ENCODE results near the gene ZNF337.
"Not testable (repeated sequence)": the region's sequence is repeated elsewhere in the genome, so short reads cannot be mapped to it uniquely, and the experiment has no call there.

Gene ZNF337

DNA sequence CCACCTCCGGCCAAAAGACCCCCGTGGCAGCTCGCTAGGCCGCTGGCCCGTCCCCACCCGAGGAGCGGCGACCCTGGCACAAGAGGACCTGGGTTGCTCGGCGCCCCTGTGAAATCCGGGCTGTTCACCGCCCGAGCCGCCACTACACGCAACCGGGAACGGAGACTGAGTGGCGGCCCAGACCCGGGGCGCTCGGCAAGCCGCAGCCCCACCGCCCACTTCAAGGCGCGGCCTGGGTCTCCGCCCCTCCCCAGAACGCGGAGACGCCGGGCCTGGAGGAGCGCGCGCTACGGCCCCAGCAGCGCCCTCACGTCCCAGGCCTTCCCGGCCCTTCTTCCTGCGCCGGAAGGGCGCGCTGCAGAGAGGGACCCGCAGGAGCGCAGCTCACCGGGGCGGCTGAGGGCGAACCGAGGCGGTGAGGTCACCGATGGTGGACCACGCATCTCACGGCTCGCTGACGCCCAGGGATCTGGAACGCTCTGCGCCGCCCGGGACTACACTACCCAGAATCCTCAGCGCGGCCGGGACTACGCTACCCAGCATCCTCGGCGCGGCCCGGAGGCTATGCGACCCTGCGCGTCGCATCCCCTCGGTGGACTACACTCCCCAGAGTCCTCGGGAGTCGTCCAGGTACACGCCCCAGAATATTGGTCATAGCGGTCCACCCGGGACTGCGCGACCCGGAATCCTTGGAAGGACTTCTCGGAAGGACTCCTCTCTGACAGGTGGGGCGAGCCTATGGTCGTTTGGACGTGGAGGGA, at the start of gene ZNF337:
ZNF337 (minus strand) TSS at position 483 of the 761 bp plus-strand sequence. CDS start 10,436 bp downstream, outside the sequence.
- H3K4me3 Mint-ChIP-seq, result peak within 1 kb of the TSS; percentile 88
- no peaks in the 10 kb centered on the region for H3K9me3 Mint-ChIP-seq
- DNase-seq, result peak; percentile 97
- H3K4me1 Mint-ChIP-seq (ENCODE audit: low read depth), result peaks cover 39% of the 10 kb centered on the region
- peak within 1 kb of the TSS; percentile 94 for H3K27ac Mint-ChIP-seq
- no peaks in the 10 kb centered on the region for H3K27me3 Mint-ChIP-seq
- peaks cover 34% of the 10 kb centered on the region for H3K36me3 Mint-ChIP-seq (ENCODE audit: low read depth)

DNA sequence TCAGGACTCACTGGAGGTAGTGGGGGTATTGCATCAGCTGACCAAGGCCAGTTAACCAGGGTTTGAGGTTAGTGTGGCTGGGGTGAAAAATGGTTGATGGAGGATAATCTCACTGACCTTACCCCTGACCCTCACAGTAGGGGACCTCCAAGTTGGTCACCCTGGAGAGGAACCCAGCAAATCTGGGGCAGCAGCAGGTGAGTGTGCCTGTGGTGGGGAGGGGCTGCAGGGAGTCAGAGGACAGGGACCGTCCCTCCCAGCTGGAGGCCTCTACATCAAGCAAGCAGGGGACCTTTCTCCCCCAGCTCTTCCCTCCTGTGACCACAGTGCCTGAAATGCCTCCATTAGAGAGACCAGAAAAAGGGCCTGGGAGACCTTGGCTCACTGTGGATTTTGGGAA, 49.1 kb upstream of the ZNF337 start:
- DNase-seq, result no peak
- Mint-ChIP-seq H3K36me3 (ENCODE audit: low read depth) (no peaks in the 10 kb centered on the region), H3K27me3 (no peaks in the 10 kb centered on the region), H3K4me3 (no peak overlapping the region), H3K27ac (no peak overlapping the region), H3K4me1 (ENCODE audit: low read depth) (peaks cover 15% of the 10 kb centered on the region), H3K9me3 (no peaks in the 10 kb centered on the region)

DNA sequence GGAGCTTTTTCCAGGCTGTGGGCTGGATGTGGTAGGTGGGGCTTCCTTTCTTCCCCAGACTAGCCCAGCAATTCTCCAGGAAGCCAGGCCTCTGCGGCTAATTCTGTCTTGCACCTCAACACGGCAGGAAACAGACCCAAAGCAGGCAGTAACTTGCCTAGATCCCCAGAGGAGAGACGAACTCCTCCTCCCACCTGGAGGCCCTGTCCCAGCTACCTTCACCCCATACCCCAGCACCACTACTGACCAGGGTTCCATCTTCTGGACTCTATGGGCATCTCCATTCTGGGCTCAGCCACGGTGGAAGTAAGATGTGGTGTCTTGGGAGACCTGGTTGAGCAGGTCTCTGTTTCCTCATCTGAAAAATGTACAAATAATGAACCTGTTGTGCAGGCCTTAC, 48.4 kb upstream of the ZNF337 start:
- H3K36me3 Mint-ChIP-seq (ENCODE audit: low read depth), result no peaks in the 10 kb centered on the region
- DNase-seq, result no peak
- no peaks in the 10 kb centered on the region for H3K27me3 Mint-ChIP-seq
- H3K27ac Mint-ChIP-seq, result no peak overlapping the region
- peaks cover 17% of the 10 kb centered on the region for H3K4me1 Mint-ChIP-seq (ENCODE audit: low read depth)
- no peak overlapping the region for H3K4me3 Mint-ChIP-seq
- H3K9me3 Mint-ChIP-seq, result no peaks in the 10 kb centered on the region

DNA sequence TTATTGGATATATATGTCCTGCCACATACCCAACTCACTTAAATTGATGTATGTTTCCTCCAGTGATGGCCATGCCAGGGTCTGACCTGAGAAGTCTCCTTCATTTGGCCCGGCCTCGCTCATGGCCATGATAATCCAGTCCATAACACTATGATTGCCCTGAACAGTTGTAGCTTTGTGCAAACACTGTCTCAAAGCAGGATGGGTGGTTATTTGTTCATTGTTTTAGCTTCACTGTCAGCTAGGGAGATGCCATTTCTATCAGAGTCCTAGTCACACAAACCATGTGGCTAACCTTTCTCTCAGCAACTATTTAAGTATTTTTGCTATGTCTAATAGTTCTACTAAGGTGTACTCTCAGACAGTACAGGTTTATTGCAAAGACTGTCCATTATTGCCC, 47.6 kb upstream of the ZNF337 start:
- peaks cover 17% of the 10 kb centered on the region for H3K4me1 Mint-ChIP-seq (ENCODE audit: low read depth)
- no peak for DNase-seq
- no peaks in the 10 kb centered on the region for H3K36me3 Mint-ChIP-seq (ENCODE audit: low read depth)
- no peak overlapping the region for H3K4me3 Mint-ChIP-seq
- H3K9me3 Mint-ChIP-seq, result peaks cover 3% of the 10 kb centered on the region
- H3K27me3 Mint-ChIP-seq, result no peaks in the 10 kb centered on the region
- no peak overlapping the region for H3K27ac Mint-ChIP-seq

DNA sequence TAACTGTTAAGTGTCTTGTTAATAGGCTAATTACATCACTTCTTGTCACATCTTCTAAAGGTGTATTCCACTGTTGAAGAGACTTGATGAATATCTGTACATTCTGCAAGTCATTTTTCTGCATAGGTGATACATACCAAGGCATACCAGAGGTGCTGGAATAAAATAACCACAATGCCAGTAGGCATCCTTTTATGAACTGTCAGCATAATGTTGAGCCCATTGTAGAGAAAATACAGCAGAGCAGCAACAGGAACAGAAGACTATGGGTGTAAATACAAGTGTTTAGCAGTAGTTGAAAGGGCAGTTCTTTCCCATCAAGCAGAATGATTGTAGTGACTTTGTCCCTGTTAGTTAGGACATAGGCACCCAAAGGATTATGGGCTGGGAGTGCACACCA, 44.4 kb upstream of the ZNF337 start:
- Mint-ChIP-seq H3K27me3 (no peaks in the 10 kb centered on the region), H3K27ac (no peak overlapping the region), H3K4me1 (ENCODE audit: low read depth) (peaks cover 16% of the 10 kb centered on the region), H3K36me3 (ENCODE audit: low read depth) (no peaks in the 10 kb centered on the region), H3K4me3 (no peak overlapping the region), H3K9me3 (peaks cover 3% of the 10 kb centered on the region)
- DNase-seq, result no peak

DNA sequence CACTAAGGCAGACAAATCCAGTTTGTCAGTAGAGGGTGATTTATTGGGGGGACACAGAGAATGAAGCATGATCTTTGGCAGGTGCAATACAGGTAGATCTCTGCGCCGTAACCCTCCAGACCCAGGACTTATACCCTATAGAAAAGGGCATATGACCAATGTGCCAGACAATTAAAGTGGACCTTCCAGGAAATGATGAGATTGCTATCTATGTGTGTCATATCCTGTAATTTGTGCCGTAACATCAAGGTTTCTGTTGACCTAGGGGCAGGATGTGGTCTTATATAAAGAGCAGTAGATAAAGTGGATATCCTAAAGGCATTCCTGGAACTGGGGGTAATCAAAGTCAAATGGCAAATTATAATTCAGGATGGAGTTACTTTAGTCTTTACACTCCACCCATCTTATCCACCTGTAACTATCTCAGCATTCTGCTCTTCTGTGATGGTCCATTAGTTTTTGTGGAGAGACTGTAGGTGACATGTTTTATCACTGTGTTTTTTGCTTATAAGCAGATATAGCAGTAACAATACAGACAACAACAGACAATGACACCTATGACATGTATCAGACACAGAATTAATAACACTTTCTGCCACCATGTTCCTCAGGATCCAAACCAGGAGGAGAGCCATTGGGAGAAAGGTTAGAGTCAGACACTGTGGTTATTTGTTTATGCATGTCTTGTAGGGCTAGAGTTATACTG, 43.1 kb upstream of the ZNF337 start:
- Mint-ChIP-seq H3K36me3 (ENCODE audit: low read depth) (no peaks in the 10 kb centered on the region), H3K4me1 (ENCODE audit: low read depth) (peaks cover 16% of the 10 kb centered on the region), H3K4me3 (no peak overlapping the region), H3K9me3 (peaks cover 3% of the 10 kb centered on the region), H3K27me3 (no peaks in the 10 kb centered on the region), H3K27ac (peak overlapping the region; percentile 70)
- DNase-seq, result no peak

DNA sequence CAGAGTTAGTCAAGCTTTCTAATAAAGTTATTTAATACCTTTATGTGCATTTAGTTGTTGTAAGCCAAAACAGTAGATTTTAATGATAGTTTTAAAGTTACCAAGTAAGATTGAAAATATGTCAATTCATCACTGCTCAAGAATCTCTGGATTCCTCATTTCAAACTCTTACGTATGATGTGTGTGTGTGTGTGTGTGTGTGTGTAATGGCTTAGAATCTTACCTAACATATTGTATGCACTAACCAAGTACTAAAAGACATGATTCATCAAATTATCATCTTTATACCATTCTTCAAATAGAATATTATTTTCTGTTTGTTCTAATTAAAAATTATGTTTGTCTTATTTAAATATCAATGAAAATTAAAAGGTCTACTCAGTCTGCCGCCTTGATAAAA, 41.5 kb upstream of the ZNF337 start:
- no peak for DNase-seq

DNA sequence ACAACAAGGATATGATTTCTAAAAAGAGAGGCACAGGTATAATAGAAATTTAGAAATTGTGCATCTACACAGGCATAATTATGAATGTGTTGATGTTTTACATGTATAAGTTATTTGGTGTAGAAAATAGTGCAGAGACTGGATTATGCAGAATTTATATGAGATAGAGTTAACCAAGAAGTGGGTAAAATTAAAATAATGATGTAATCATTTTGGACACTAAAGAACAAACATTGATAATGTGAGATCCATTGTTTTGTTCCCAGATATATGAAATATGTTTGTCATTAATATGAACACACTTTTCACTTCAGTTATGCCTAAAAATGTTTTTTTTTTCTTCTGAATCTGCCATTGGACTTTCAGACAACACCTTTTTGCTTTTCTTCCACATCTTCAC, 37.2 kb upstream of the ZNF337 start:
- no peak for DNase-seq
- no peak overlapping the region for H3K27ac Mint-ChIP-seq

More for the DNA sequence above, 41.5 kb upstream of the ZNF337 start:
- H3K4me1 Mint-ChIP-seq (ENCODE audit: low read depth), result peaks cover 16% of the 10 kb centered on the region
- H3K9me3 Mint-ChIP-seq, result peaks cover 3% of the 10 kb centered on the region
- H3K27me3 Mint-ChIP-seq, result no peaks in the 10 kb centered on the region
- H3K27ac Mint-ChIP-seq, result no peak overlapping the region
- no peaks in the 10 kb centered on the region for H3K36me3 Mint-ChIP-seq (ENCODE audit: low read depth)
- H3K4me3 Mint-ChIP-seq, result no peak overlapping the region

DNA sequence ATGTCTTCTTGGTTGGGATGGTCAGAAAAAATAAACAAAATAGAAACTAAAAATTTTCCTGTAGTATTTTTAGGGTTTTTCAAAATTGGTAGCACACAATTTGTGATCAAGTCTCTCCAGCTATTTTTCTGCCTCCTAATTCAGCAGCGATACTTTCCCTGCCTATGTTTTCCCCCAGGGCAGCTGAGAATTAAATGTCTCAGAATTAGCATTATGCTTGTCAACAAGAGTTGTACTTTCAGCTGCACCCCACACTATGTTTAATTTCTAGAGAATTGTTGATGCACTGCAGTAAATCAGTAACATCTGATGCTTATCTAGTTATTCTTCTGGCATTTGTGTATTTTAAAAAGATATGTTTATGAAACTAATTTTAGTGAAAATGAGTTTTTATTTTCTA, 34.2 kb upstream of the ZNF337 start:
- DNase-seq, result no peak
- Mint-ChIP-seq H3K4me1 (ENCODE audit: low read depth) (peaks cover 3% of the 10 kb centered on the region), H3K27ac (no peak overlapping the region), H3K36me3 (ENCODE audit: low read depth) (peaks cover 17% of the 10 kb centered on the region), H3K27me3 (no peaks in the 10 kb centered on the region), H3K4me3 (no peak overlapping the region), H3K9me3 (peaks cover 14% of the 10 kb centered on the region)

More for the DNA sequence above, 37.2 kb upstream of the ZNF337 start:
- no peaks in the 10 kb centered on the region for H3K27me3 Mint-ChIP-seq
- no peaks in the 10 kb centered on the region for H3K9me3 Mint-ChIP-seq
- no peaks in the 10 kb centered on the region for H3K36me3 Mint-ChIP-seq (ENCODE audit: low read depth)
- no peak overlapping the region for H3K4me3 Mint-ChIP-seq
- peaks cover under 1% of the 10 kb centered on the region for H3K4me1 Mint-ChIP-seq (ENCODE audit: low read depth)

DNA sequence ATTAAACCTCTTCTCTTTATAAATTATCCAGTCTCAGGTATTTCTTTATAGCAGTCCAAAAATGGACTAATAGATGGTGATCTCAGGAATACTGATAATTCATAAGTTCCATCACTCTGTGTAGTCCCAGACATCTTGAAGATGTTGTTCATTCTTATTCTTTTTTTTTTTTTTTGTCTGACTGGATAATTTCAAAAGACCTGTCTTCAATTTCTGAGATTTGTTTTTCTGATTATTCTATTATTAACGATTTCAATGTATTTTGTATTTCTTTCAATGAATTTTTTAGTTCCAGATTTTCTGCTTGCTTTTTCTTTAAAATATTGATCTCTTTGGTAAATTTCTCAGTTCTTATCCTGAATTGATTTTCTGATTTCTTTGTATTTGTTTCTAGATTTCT, 29.7 kb upstream of the ZNF337 start:
- Mint-ChIP-seq H3K4me3 (no peak overlapping the region), H3K27ac (no peak overlapping the region), H3K27me3 (no peaks in the 10 kb centered on the region), H3K9me3 (peaks cover 26% of the 10 kb centered on the region), H3K36me3 (ENCODE audit: low read depth) (peaks cover 28% of the 10 kb centered on the region), H3K4me1 (ENCODE audit: low read depth) (peaks cover 8% of the 10 kb centered on the region)
- DNase-seq, result no peak

DNA sequence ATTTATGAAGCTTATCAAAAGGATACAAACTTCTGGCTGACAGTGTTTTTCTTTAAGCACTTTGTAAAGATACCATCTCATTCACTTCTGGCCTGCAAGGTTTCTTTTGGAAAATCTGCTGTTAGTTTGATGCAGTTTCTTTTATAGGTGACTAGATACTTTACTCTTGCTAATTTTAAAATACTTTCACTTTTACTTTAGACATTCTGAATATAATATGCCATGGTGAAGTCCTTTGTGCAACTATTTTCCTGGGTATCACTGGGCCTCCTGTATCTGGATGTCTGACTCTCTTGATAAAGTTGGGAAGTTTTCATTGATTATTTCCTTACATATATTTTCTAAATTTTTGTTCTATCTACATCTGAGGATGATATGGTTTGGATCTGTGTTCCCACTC, 29.0 kb upstream of the ZNF337 start:
- Mint-ChIP-seq H3K9me3 (peaks cover 26% of the 10 kb centered on the region), H3K27me3 (no peaks in the 10 kb centered on the region), H3K36me3 (ENCODE audit: low read depth) (peaks cover 32% of the 10 kb centered on the region), H3K4me3 (no peak overlapping the region), H3K4me1 (ENCODE audit: low read depth) (peaks cover 8% of the 10 kb centered on the region), H3K27ac (no peak overlapping the region)
- DNase-seq, result no peak

DNA sequence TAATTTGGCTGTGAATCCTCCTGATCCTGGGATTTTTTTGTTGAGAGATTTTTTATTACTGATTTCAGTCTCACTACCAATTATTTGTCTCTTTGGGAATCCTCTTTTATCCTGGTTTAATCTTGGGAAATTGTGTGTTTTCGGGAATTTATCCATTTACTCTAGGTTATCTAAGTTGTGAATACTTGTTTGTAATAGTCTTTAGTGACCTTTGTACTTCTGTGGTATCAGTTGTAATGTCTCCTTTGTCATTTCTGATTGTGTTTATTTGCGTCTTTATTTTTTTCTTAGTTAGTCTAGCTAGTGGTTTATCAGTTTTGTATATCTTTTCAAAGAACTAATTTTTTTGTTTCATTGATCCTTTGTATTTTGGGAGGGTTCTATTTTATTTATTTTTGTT, 27.3 kb upstream of the ZNF337 start:
- no peak for DNase-seq
- Mint-ChIP-seq H3K27ac (no peak overlapping the region), H3K36me3 (ENCODE audit: low read depth) (peaks cover 43% of the 10 kb centered on the region), H3K27me3 (no peaks in the 10 kb centered on the region), H3K9me3 (peaks cover 26% of the 10 kb centered on the region), H3K4me3 (no peak overlapping the region), H3K4me1 (ENCODE audit: low read depth) (peaks cover 18% of the 10 kb centered on the region)

DNA sequence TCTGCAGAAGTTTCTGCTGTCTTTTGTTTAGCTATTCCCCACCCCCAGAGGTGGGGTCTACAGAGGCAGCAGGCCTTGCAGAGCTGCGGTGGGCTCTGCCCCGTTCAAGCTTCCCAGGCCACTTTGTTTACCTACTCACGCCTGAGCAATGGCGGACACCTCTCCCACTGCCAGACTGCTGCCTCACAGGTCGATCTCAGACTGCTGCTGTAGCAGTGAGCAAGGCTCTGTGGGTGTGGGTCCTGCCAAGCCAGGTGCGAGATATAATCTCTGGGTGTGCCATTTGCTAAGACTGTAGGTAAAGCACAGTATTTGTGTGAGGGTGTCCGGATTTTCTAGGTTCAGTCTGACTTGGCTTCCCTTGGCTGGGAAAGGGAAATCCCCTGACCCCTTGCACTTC, 23.6 kb upstream of the ZNF337 start:
- peaks cover 18% of the 10 kb centered on the region for H3K4me1 Mint-ChIP-seq (ENCODE audit: low read depth)
- H3K27me3 Mint-ChIP-seq, result no peaks in the 10 kb centered on the region
- no peak overlapping the region for H3K27ac Mint-ChIP-seq
- no peak for DNase-seq
- H3K36me3 Mint-ChIP-seq (ENCODE audit: low read depth), result peaks cover 36% of the 10 kb centered on the region
- H3K4me3 Mint-ChIP-seq, result no peak overlapping the region
- H3K9me3 Mint-ChIP-seq, result peaks cover 20% of the 10 kb centered on the region

DNA sequence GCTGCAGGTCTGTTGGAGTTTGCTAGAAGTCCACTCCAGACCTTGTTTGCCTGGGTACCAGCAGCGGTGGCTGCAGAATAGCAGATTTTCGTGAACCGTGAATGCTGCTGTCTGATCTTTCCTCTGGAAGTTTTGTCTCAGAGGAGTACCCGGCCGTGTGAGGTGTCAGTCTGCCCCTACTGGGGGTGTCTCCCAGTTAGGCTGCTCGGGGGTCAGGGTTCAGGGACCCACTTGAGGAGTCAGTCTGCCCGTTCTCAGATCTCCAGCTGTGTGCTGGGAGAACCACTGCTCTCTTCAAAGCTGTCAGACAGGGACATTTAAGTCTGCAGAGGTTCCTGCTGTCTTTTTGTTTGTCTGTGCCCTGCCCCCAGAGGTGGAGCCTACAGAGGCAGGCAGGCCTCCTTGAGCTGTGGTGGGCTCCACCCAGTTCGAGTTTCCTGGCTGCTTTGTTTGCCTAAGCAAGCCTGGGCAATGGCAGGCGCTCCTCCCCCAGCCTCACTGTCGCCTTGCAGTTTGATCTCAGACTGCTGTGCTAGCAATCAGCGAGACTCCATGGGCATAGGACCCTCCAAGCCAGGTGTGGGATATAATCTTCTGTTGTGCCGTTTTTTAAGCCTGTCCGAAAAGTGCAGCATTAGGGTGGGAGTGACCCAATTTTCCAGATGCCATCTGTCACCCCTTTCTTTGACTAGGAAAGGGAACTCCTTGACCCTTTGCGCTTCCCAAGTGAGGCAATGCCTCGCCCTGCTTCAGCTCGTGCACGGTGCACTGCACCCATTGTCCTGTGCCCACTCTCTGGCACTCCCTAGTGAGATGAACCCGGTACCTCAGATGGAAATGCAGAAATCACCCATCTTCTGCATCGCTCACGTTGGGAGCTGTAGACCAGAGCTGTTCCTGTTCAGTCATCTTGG, 22.5 kb upstream of the ZNF337 start:
- Mint-ChIP-seq H3K36me3 (ENCODE audit: low read depth) (peaks cover 41% of the 10 kb centered on the region), H3K4me1 (ENCODE audit: low read depth) (peaks cover 17% of the 10 kb centered on the region), H3K9me3 (peaks cover 15% of the 10 kb centered on the region), H3K27ac (peak overlapping the region; percentile 68)
- H3K4me3 Mint-ChIP-seq, DNase-seq, H3K27me3 Mint-ChIP-seq: not testable (repeated sequence)
